ENCODE measurements around the gene GGT5.

GGT5 gene

GRCh38 chr22:24177456-24177855, 67.4 kb downstream of the GGT5 start:
- peaks cover 3% of the 10 kb centered on the region for H3K27me3 Mint-ChIP-seq (ENCODE audit: low read depth, poor library complexity)
- no peak overlapping the region for H3K4me3 Mint-ChIP-seq
- DNase-seq: no peak
- no peak overlapping the region for H3K27ac Mint-ChIP-seq
- H3K36me3 Mint-ChIP-seq (ENCODE audit: low read depth): peaks cover 4% of the 10 kb centered on the region
- no peak for TF ChIP-seq CTCF (IDR thresholded peaks at IDR 0.05)
- no peaks in the 10 kb centered on the region for H3K9me3 Mint-ChIP-seq
- H3K4me1 Mint-ChIP-seq: no peaks in the 10 kb centered on the region

DNA sequence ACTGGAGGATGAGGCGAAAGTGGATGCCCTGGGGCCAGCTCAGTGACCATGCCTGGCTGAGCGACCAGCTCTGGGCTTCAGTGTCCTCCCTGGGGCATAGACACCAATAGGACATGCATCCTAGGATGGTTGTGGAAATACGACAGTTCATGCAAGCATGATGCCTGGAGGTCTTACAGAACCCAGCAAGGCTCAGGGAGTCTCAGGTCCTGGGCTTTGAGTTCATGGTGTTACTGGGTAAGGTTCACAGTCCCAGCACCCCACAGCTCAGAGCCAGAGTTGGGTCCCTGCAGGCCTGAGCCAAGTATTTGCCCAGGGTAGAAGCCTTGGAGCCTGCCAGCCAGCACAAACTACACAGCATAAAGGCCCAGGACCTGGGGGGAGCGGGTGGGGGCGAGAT, 67.8 kb downstream of the GGT5 start:
- DNase-seq: no peak
- Mint-ChIP-seq H3K4me1 (no peaks in the 10 kb centered on the region), H3K27ac (no peak overlapping the region), H3K4me3 (no peak overlapping the region), H3K9me3 (no peaks in the 10 kb centered on the region), H3K27me3 (ENCODE audit: low read depth, poor library complexity) (peaks cover 3% of the 10 kb centered on the region), H3K36me3 (ENCODE audit: low read depth) (peaks cover 4% of the 10 kb centered on the region)
- TF ChIP-seq CTCF (IDR thresholded peaks at IDR 0.05): no peak

DNA sequence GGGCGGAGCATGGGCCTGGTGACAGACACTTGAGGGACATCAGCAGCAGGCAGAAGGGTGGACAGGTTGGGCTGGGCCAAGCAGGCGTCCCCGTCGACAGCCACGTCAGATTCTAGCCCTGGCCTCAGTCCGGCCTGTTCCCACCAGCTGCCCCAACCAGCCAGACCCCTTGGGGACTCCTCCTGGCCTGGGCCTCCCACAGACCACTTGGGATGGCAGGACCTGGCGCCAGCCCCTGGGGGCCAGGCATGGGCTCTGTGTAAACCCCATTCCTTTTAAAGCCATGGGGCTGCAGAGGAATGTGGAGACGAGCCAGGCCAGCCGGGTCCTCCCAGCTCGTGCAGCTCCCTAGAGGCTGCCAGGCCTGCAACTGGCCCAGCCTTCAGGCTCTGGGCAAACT, 68.3 kb downstream of the GGT5 start:
- no peak overlapping the region for H3K27ac Mint-ChIP-seq
- no peak overlapping the region for H3K4me3 Mint-ChIP-seq
- H3K36me3 Mint-ChIP-seq (ENCODE audit: low read depth): peaks cover 4% of the 10 kb centered on the region
- H3K9me3 Mint-ChIP-seq: no peaks in the 10 kb centered on the region
- no peaks in the 10 kb centered on the region for H3K4me1 Mint-ChIP-seq
- TF ChIP-seq CTCF (IDR thresholded peaks at IDR 0.05): no peak
- peaks cover 3% of the 10 kb centered on the region for H3K27me3 Mint-ChIP-seq (ENCODE audit: low read depth, poor library complexity)
- no peak for DNase-seq

DNA sequence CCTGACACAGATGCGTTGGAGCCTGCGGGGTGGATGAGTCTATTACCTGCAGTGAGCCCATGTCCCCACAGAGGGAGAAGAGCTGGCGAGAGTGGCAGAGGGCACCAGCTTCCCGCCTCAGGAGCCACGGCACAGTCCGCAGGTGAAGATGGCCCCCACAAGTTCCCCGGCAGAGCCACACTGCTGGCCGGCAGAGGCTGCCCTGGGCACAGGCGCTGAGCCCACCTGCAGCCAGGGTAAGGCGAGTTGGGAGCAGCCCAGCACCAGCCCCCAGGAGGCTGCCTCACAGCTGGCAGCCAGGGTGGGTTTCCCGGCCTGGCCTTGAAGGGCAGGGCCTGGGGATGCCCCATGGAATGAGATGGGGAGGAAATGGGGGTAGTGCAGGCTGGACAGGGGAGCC, 68.8 kb downstream of the GGT5 start:
- Mint-ChIP-seq H3K9me3 (no peaks in the 10 kb centered on the region), H3K4me1 (no peaks in the 10 kb centered on the region), H3K27me3 (ENCODE audit: low read depth, poor library complexity) (peaks cover 3% of the 10 kb centered on the region), H3K27ac (no peak overlapping the region), H3K4me3 (no peak overlapping the region), H3K36me3 (ENCODE audit: low read depth) (peaks cover 4% of the 10 kb centered on the region)
- DNase-seq: no peak
- no peak for TF ChIP-seq CTCF (IDR thresholded peaks at IDR 0.05)

GRCh38 chr22:24175160-24175808, 69.6 kb downstream of the GGT5 start:
- no peak overlapping the region for H3K4me3 Mint-ChIP-seq
- peak; percentile 75 for DNase-seq

More at GRCh38 chr22:24175160-24175808, 69.6 kb downstream of the GGT5 start:
- Mint-ChIP-seq H3K9me3 (no peaks in the 10 kb centered on the region), H3K4me1 (no peaks in the 10 kb centered on the region), H3K27ac (peak overlapping the region; percentile 54), H3K36me3 (ENCODE audit: low read depth) (peaks cover 4% of the 10 kb centered on the region), H3K27me3 (ENCODE audit: low read depth, poor library complexity) (peaks cover 3% of the 10 kb centered on the region)
- TF ChIP-seq CTCF (IDR thresholded peaks at IDR 0.05): peak; percentile 68
